Activated effector memory CD4-positive, alpha-beta T cell treated with anti-CD3 and anti-CD28 coated beads, Interleukin-2, amount 50 U/mL, for 16 hours (primary cell): ENCODE measurements around the gene BPIFB1.

Experiments
- DNase-seq: peaks from one replicate; pipeline ENCODE4 v3.0.0-alpha.2; 2020

BPIFB1 gene

GRCh38 chr20:33273117-33273851 is 9.7 kb upstream of the BPIFB1 start:
- DNase-seq, result no peak

DNA sequence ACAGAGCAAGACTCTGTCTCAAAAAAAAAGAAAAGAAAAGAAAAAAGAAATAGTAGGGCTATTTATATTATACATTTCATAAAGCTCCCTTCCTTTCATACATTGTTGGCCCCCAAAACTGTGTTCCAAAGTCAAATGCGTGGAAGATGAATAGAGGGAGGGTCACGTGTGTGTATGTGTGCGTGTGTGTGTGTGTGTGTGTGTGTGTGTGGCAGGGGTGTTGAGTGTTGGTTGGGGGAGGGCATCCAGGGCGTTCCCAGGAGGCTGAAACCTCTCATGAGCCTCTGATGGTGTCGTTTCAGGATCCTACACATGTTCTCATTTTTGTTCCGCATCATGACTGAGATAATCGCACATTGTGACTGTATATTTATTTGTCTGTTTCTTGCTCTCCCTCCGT is 7.8 kb upstream of the BPIFB1 start:
- DNase-seq, result no peak

GRCh38 chr20:33275871-33276270 is 7.1 kb upstream of the BPIFB1 start:
- no peak for DNase-seq

DNA sequence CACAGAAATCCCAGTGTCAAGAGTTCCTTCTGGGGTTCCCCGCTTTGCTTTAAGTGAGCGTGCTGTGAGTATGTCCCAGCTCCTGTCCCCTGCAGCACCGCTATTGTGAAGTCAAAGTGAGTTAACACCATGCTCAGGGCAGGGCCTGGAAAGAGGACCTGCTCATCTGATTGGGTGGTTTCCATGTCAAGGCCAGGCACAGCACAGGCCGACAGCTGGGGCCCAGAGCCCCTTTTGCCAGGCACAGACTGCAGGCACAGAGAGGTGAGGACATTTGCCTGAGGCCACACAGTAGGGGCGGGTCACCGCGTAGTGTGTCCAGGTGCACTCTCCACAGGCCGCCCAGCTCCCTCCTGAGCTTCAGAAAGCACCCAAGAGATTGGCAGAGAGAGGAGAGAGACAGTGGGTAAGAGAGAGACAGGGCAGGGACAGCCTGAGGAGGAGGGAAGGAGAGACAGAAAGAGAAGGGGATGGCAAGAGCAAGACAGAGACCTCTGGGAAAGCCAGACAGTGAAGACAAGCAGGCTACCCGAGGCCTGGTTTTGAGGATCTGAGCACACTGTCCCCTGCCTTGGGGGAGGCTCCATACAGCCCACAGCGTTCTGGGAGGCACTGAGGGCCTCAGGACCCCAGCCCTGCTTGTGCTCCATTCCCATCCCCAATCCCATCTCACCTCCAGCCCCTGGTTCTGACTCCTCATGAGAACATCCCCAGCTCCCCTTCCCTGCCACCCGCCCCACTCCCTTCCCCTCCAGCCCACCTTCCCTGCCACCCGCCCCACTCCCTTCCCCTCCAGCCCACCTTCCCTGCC is 6.5 kb upstream of the BPIFB1 start:
- DNase-seq, result no peak

- DNase-seq, result no peak
These were observed 5.3 kb upstream of the BPIFB1 start for GRCh38 chr20:33277471-33278441.

- no peak for DNase-seq
These were observed 4.3 kb upstream of the BPIFB1 start for GRCh38 chr20:33278700-33279099.

DNA sequence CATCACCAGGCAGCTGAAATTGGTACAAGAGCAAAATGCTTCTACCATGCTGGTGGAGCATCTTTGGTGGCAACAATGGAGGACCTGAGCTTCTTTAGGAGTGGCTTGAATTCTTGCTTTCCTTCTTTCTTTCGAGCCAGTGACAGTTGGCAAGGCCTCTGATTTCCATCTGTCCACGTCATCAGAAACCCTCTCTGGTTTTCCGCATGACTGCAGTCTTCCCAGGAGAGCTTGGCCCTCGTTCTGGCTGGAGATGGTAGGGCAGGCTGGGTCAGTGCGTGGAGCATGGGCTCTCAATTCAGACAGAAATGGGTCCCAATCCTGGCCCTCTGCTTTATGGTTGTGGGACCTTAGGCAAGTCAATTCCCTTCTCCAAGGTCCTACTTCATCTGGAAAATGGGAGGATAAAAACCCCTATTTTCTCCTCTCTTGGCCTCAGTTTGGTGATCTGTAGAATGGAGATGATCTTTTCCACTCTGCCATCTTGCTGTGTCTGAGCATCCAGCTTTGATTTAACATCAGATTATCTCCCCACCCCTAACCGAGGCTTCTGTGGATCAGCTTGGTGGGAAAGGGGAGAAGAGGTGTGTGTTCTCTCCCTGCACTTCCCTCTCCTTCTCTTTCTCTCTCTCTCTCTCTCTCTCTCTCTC is 3.6 kb upstream of the BPIFB1 start:
- DNase-seq, result no peak

GRCh38 chr20:33280000-33280680 is 2.9 kb upstream of the BPIFB1 start:
- DNase-seq, result no peak

GRCh38 chr20:33280775-33281174 is 2.2 kb upstream of the BPIFB1 start:
- no peak for DNase-seq

DNA sequence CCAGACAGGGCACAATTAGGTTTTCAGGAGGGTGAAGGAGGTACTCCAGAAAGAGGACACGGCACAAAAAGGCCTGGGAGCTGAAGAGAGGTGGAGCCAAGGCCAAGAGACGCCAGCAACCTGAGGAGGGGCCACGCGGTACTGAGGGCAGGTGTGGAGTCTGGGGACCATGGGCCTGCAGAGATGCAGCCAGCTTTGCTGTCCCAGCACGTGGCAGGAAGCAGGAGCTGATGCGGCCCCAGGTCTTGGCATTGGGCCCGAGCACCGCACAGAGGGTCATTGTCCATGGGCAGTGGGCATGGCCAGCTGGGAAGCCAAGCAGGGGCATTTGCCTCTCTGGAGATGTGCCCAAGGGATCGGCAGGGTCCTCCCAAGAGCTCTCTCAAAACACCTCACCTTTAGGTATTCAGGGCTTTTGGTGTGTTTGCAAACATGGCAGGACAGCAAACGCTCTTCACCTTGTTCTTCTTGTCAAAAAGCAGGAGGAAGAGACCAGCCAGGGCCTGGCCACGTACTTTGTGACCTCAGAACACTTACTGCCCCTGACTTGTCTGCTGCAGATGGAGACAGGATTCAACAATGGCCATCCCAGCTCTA is 1.4 kb upstream of the BPIFB1 start:
- DNase-seq, result no peak

DNA sequence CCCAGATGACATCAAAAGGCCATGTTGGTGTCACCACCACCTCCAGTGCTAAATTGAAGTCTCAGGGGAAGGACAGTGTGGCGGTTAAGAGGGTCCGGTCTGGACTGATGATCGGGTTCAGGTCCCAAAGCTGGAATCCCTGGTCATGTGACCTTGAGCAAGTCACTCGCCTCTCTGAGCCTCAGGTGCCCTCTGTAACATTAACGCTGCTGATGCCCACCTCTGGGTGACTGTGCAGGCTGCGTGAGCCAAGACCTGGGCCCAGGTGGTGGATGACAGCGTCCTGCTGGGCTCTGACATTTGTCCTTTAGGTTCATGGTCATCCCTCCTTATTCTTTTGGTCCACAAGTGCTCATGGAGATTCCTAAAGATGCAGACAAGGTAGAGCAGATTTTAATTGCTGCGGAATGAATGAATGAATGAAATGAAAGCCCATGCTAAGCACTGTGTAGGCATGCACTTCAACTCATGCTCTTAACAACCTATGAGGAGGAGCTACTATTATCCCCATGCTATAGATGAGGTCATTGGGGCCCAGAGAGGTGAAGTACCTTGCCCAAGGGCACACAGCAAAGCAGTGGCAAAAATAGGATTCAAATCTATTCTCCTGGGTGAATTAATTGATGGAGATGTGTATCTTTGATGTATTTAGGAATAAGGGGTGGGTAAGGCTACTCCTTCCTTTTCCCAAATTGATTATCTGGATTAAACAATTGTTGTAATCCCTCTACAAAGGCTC is 649 bp upstream of the BPIFB1 start:
- DNase-seq, result no peak

GRCh38 chr20:33284284-33284683 is 1.3 kb downstream of the BPIFB1 start:
- no peak for DNase-seq

- no peak for DNase-seq
These were observed 1.9 kb downstream of the BPIFB1 start for GRCh38 chr20:33284937-33285336.

- no peak for DNase-seq
These were observed 3.0 kb downstream of the BPIFB1 start for GRCh38 chr20:33285861-33286495.

DNA sequence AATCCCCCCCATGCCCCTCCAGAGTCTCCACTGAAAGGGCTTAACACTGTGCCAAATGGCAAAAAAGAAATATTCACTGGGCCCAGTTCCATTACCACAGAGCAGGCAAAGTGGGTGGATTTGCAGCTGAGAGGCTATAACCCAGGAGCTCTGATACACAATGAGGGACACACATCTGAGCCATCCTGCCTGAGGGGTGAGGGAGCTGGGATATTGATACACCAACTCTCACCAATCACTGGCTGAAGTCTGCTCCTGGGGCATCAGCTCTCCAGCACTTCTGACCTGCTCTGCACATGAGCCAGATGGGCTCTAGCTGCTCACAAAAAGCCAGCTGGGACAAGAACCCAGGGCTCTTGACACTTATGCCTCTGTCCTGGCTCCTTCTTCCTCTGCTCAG is 4.9 kb downstream of the BPIFB1 start:
- no peak for DNase-seq

DNA sequence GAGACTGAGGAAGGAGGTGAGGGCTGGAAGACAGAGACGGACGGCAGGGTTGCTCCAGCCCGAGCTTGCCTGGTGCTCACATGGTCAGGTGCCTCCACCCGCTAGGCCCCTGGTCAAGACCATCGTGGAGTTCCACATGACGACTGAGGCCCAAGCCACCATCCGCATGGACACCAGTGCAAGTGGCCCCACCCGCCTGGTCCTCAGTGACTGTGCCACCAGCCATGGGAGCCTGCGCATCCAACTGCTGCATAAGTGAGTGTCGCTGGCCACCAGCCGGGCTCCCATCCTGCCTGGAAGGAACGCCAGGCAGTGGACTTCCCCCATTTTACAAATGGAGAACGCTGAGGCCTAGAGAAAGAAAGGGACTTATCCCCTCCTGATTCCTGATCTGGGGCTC is 7.8 kb downstream of the BPIFB1 start:
- no peak for DNase-seq

DNA sequence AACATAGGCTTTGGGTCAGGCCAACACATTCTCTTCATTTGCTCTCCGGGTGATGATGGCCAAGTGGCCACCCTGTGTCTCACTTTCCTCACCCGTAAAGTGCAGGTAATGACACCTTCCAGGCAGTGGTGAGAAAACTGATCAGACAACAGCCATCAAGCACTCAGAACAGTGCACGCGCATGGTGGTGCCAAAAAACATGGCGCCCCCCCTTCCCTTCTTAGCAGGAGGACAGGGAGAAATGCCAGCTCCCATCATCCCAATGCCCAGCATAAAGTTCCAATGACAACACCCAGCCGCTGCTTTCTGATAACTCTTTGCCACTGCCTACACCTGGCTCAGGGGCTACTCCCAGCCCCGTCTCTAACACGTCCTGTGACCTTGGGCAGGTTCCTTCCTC is 8.4 kb downstream of the BPIFB1 start:
- DNase-seq, result no peak

- peak; percentile 90 for DNase-seq
These were observed 8.9 kb downstream of the BPIFB1 start for GRCh38 chr20:33291830-33292355.

GRCh38 chr20:33296206-33296605 is 13.2 kb downstream of the BPIFB1 start:
- DNase-seq, result no peak

DNA sequence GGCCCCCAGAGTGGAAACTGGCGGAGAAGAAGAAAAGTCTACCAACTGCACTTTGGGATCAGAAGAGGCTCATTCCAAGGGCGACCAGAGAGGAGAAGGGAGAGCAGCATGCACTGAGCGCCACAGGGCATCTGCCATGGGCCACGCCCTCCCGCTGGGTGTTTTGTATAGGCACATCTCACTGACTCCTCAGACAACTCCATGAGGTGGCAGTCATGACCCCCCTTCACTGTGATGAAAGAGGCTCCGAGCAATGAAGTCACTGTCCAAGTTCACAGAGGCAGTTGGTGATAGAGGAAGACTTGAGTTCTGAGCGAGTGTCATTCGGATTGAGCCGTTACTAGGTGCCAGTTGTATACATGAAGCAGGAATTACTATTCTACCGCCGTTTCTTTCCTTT is 15.4 kb downstream of the BPIFB1 start:
- DNase-seq, result no peak
